Right lobe of liver (tissue), 4 donors: ENCODE results near the gene ACO1.

Source experiments
- CTCF ChIP-seq, 4 donors: fragments of 200-600 bp in 3 of 4; fragments of 450-650 bp in 1 of 4; IDR thresholded peaks; one replicate each; pipeline versions ENCODE4 v1.5.1 to v1.8.0; 2016 to 2022; ENCODE audit warnings: antibody characterized with exemption in 4 of 4, mild to moderate bottlenecking in 2 of 4
- POLR2A ChIP-seq: fragments of 450-650 bp; IDR thresholded peaks from one replicate; pipeline ENCODE4 v1.6.1; 2017; ENCODE audit warnings: antibody characterized with exemption, mild to moderate bottlenecking
- donor health status: DM: no; HTN: no; CAD: no.
- donor health status: DM: no; HTN: no; CAD: no.
- donor health status: DM: no; HTN: yes; CAD: no.

- TF ChIP-seq POLR2A (no peak), CTCF (IDR thresholded peaks at IDR 0.05) (no peak)
Observed at GRCh38 chr9:32455738-32456137, 71.3 kb downstream of the ACO1 start.
